ENCODE results near the gene IAH1.

The IAH1 gene

GRCh38 chr2:9527995-9528787, 53.8 kb downstream of the IAH1 start:
- DNase-seq (ENCODE audit: low read depth) = no peak

GRCh38 chr2:9532421-9532820, 58.1 kb downstream of the IAH1 start:
- no peak for DNase-seq (ENCODE audit: low read depth)

DNA sequence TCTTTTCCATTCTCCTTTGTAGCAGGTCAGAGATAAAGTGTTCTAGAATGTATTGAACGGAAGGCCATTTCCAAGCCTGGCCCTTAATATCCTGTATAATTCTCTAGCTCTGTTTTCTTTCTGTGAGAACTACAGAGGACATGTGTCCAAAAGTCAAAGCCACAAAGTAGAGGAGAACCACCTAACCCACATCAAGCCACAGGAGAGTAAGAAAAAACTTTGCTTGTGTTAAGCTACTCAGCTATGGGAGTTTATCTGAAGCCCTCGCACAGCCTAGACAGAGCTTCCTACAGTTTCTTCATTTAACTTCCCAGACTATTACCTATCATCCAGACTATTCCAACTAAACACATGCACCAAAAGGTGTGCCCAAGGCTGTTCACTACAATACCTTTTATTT, 59.3 kb downstream of the IAH1 start:
- DNase-seq (ENCODE audit: low read depth) = no peak

DNA sequence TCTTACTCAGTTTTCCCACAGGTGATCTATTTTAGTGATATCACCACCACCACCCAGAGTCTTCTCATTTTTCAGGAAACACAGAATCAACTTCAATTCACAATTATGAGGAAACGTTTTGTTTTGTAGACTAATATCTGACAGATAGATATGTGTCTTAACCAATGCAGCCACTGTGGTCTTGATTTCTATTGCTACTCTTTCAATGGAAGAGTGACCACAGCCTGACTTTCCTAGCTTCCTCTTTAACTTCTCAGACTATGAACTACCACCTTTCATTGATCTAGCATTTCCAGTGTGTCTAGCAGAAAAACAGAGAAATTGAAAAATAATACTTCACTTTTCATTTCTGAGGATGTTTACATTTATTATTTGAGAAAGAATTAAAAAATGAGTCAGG, 60.8 kb downstream of the IAH1 start:
- no peak for DNase-seq (ENCODE audit: low read depth)

- no peak for DNase-seq (ENCODE audit: low read depth)
These were observed 62.2 kb downstream of the IAH1 start for GRCh38 chr2:9536504-9536903.

DNA sequence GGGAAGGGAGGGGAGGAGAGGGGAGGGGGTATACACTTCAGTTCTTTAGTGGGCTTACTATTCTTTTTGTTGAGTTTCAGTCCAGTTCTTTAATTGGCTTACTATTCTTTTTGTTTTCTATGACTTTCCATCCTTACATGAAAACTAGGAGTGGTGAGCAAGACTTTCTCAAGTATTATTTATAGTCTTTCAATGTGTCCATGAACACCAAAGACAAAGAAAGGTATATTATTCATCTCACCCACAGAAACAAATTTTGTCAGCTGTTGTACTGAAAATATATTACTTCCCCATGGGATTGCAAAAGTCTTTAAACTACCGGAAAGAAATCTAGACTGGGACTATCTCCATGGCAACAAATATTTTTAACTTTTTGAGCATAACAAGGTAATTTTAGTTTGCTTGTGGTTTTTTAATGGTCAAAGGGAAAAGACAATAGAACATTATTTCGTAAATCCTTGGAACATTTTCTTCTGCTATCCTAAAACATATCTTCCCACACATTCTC, 63.7 kb downstream of the IAH1 start:
- DNase-seq (ENCODE audit: low read depth) = no peak
